ENCODE measurements around the gene JAG2. TPM values are rescaled to one million over a fixed set of nuclear protein-coding genes. Genes with fewer than 3 reads are reported as not detected.

The JAG2 gene
- total RNA-seq (ENCODE audit: unreplicated experiment) = 84.1 TPM
- long read RNA-seq, partial matches to known transcripts = 4 of 4 reads
- long read RNA-seq, other reads (novel, unspliced or antisense) = 0 of 4 reads

- Mint-ChIP-seq H3K4me3 (ENCODE audit: unreplicated experiment) (peak within 1 kb of the TSS; percentile 71), H3K27me3 (ENCODE audit: unreplicated experiment) (peaks cover 11% of the 10 kb centered on the region), H3K9me3 (ENCODE audit: unreplicated experiment) (peaks cover 7% of the 10 kb centered on the region), H3K36me3 (ENCODE audit: unreplicated experiment) (no peaks in the 10 kb centered on the region), H3K27ac (ENCODE audit: unreplicated experiment) (no peak within 1 kb of the TSS), H3K4me1 (ENCODE audit: low read depth, unreplicated experiment) (peaks cover 9% of the 10 kb centered on the region)
- peak; percentile 77 for DNase-seq
- no peak for TF ChIP-seq CTCF (IDR thresholded peaks at IDR 0.05; ENCODE audit: partially characterized antibody, unreplicated experiment)
Measured at GRCh38 chr14:105168496-105168978, at the start of gene JAG2. TSS of gene JAG2 (minus strand) at chr14:105168776. CDS start at chr14:105168420, 356 bp downstream.

- Mint-ChIP-seq H3K4me3 (ENCODE audit: unreplicated experiment) (no peak overlapping the region), H3K27ac (ENCODE audit: unreplicated experiment) (no peak overlapping the region), H3K36me3 (ENCODE audit: unreplicated experiment) (no peaks in the 10 kb centered on the region), H3K9me3 (ENCODE audit: unreplicated experiment) (peaks cover 9% of the 10 kb centered on the region), H3K4me1 (ENCODE audit: low read depth, unreplicated experiment) (peaks cover 15% of the 10 kb centered on the region), H3K27me3 (ENCODE audit: unreplicated experiment) (peaks cover 13% of the 10 kb centered on the region)
- no peak for TF ChIP-seq CTCF (IDR thresholded peaks at IDR 0.05; ENCODE audit: partially characterized antibody, unreplicated experiment)
- DNase-seq = no peak
Measured at GRCh38 chr14:105217774-105218173, 49.2 kb upstream of the JAG2 start.

- H3K4me3 Mint-ChIP-seq (ENCODE audit: unreplicated experiment) = no peak overlapping the region
- H3K27ac Mint-ChIP-seq (ENCODE audit: unreplicated experiment) = no peak overlapping the region
- peaks cover 11% of the 10 kb centered on the region for H3K9me3 Mint-ChIP-seq (ENCODE audit: unreplicated experiment)
- no peak for DNase-seq
- peaks cover 13% of the 10 kb centered on the region for H3K27me3 Mint-ChIP-seq (ENCODE audit: unreplicated experiment)
- H3K4me1 Mint-ChIP-seq (ENCODE audit: low read depth, unreplicated experiment) = peaks cover 17% of the 10 kb centered on the region
- H3K36me3 Mint-ChIP-seq (ENCODE audit: unreplicated experiment) = no peaks in the 10 kb centered on the region
- TF ChIP-seq CTCF (IDR thresholded peaks at IDR 0.05; ENCODE audit: partially characterized antibody, unreplicated experiment) = no peak
Measured at GRCh38 chr14:105216490-105217247, 48.1 kb upstream of the JAG2 start.

- Mint-ChIP-seq H3K27me3 (ENCODE audit: unreplicated experiment) (peaks cover 13% of the 10 kb centered on the region), H3K4me1 (ENCODE audit: low read depth, unreplicated experiment) (peaks cover 17% of the 10 kb centered on the region), H3K9me3 (ENCODE audit: unreplicated experiment) (peaks cover 13% of the 10 kb centered on the region), H3K36me3 (ENCODE audit: unreplicated experiment) (no peaks in the 10 kb centered on the region), H3K27ac (ENCODE audit: unreplicated experiment) (no peak overlapping the region), H3K4me3 (ENCODE audit: unreplicated experiment) (no peak overlapping the region)
- TF ChIP-seq CTCF (IDR thresholded peaks at IDR 0.05; ENCODE audit: partially characterized antibody, unreplicated experiment) = no peak
- DNase-seq = no peak
Measured at GRCh38 chr14:105215602-105216001, 47.0 kb upstream of the JAG2 start.

- Mint-ChIP-seq H3K4me3 (ENCODE audit: unreplicated experiment) (no peak overlapping the region), H3K9me3 (ENCODE audit: unreplicated experiment) (peaks cover 13% of the 10 kb centered on the region), H3K27ac (ENCODE audit: unreplicated experiment) (no peak overlapping the region), H3K36me3 (ENCODE audit: unreplicated experiment) (no peaks in the 10 kb centered on the region), H3K4me1 (ENCODE audit: low read depth, unreplicated experiment) (peaks cover 17% of the 10 kb centered on the region), H3K27me3 (ENCODE audit: unreplicated experiment) (peaks cover 13% of the 10 kb centered on the region)
- TF ChIP-seq CTCF (IDR thresholded peaks at IDR 0.05; ENCODE audit: partially characterized antibody, unreplicated experiment) = no peak
- DNase-seq = no peak
Measured at GRCh38 chr14:105214324-105214915, 45.8 kb upstream of the JAG2 start.

Data from glutamatergic neuron (in vitro differentiated cells).